ENCODE data around the gene CPLX1. TPM values are rescaled to one million over a fixed set of nuclear protein-coding genes. Genes with fewer than 3 reads are reported as not detected.

CPLX1 gene
- 0.47 to 0.70 TPM (median 0.51 TPM) in 5 replicates for total RNA-seq (2022; extraction: Qiagen RNA extraction; ENCODE audit: low read depth)

DNA sequence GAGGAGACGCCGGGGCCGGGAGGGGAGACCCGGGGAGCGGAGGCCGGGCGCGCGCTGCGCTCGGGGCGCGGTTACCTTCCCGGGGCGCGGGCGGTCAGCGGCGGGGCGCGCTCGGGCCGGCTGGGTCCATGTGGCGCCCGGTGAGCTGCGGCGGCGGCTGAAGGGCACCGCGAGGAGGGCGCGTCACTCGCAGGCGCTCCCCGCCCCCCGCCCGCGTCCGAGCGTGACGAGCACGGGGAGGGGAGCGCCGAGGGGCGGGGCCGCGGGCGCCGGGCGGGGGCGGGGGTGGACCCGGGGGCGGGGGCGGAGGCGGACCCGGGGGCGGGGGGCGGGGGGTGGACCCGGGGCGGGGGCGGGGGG is at the start of gene CPLX1:
CPLX1 (minus strand) TSS at position 159 of the 360 bp plus-strand sequence. CDS start 1,607 bp downstream, outside the sequence.

Other genes with a start within 250 kb of the CPLX1 start
- gene TMEM271, start 249.8 kb downstream of the CPLX1 start, total RNA-seq (2022; extraction: Qiagen RNA extraction; ENCODE audit: low read depth), result not detected in 5 replicates
- gene PDE6B, start 200.6 kb downstream of the CPLX1 start, total RNA-seq (2022; extraction: Qiagen RNA extraction; ENCODE audit: low read depth), result not detected in 5 replicates
- 336 to 461 TPM (median 407 TPM) in 5 replicates for gene ATP5ME, start 151.9 kb downstream of the CPLX1 start, total RNA-seq (2022; extraction: Qiagen RNA extraction; ENCODE audit: low read depth)
- 9.6 to 14.0 TPM (median 10.8 TPM) in 5 replicates for gene MYL5, start 151.6 kb downstream of the CPLX1 start, total RNA-seq (2022; extraction: Qiagen RNA extraction; ENCODE audit: low read depth)
- 0.18 to 0.47 TPM (median 0.24 TPM) in 4 of 5 replicates, not detected in the other for gene SLC49A3, start 137.0 kb downstream of the CPLX1 start, total RNA-seq (2022; extraction: Qiagen RNA extraction; ENCODE audit: low read depth)
- gene PCGF3, start 120.3 kb downstream of the CPLX1 start, total RNA-seq (2022; extraction: Qiagen RNA extraction; ENCODE audit: low read depth), result 13.2 to 22.7 TPM (median 16.4 TPM) in 5 replicates
- 31.9 to 52.0 TPM (median 45.8 TPM) in 5 replicates for gene GAK, start 106.2 kb upstream of the CPLX1 start, total RNA-seq (2022; extraction: Qiagen RNA extraction; ENCODE audit: low read depth)
- 8.6 to 10.0 TPM (median 9.0 TPM) in 5 replicates for gene TMEM175, start 106.3 kb upstream of the CPLX1 start, total RNA-seq (2022; extraction: Qiagen RNA extraction; ENCODE audit: low read depth)
- 4.0 to 7.9 TPM (median 6.9 TPM) in 5 replicates for gene DGKQ, start 147.4 kb upstream of the CPLX1 start, total RNA-seq (2022; extraction: Qiagen RNA extraction; ENCODE audit: low read depth)
- 7.7 to 16.8 TPM (median 12.3 TPM) in 5 replicates for gene IDUA, start 160.9 kb upstream of the CPLX1 start, total RNA-seq (2022; extraction: Qiagen RNA extraction; ENCODE audit: low read depth)
- 0.20 to 0.91 TPM (median 0.26 TPM) in 5 replicates for gene SLC26A1, start 167.3 kb upstream of the CPLX1 start, total RNA-seq (2022; extraction: Qiagen RNA extraction; ENCODE audit: low read depth)
- 14.1 to 24.8 TPM (median 24.6 TPM) in 5 replicates for gene FGFRL1, start 185.5 kb upstream of the CPLX1 start, total RNA-seq (2022; extraction: Qiagen RNA extraction; ENCODE audit: low read depth)